Measurements from ENCODE around the gene ACO2.
A peak's percentile ranks its signal among the peaks of the same experiment; 100 is the strongest.

- no peak for TF ChIP-seq FOXK2 (IDR thresholded peaks at IDR 0.05)
- TF ChIP-seq POLR2AphosphoS5 (IDR thresholded peaks at IDR 0.05; ENCODE audit: low read length): 0 out of 2 replicates have a peak, but pooled peaks have one; percentile 71
- no peak for TF ChIP-seq BCLAF1 (IDR thresholded peaks at IDR 0.05)
- TF ChIP-seq CTCF (IDR thresholded peaks at IDR 0.05 in 2 of 3, conservative IDR thresholded peaks at IDR 0.05 in 1 of 3; ENCODE audit: control insufficient read depth in 2 of 3, extremely low read depth in 1 of 3, insufficient read depth in 1 of 3, low read depth in 3 of 3, low read length in 3 of 3): peak; percentile 79 to 93 (median 79)
Observed at GRCh38 chr22:41526830-41527799, 58.2 kb downstream of the ACO2 start.

All from GM12878 (cell line).